DMS79 (cell line): ENCODE results near the gene PRUNE2.

Source experiments
- DNase-seq: peaks from one replicate; lab custom pipeline; 2025; lab: John Stamatoyannopoulos, UW

PRUNE2 gene

DNA sequence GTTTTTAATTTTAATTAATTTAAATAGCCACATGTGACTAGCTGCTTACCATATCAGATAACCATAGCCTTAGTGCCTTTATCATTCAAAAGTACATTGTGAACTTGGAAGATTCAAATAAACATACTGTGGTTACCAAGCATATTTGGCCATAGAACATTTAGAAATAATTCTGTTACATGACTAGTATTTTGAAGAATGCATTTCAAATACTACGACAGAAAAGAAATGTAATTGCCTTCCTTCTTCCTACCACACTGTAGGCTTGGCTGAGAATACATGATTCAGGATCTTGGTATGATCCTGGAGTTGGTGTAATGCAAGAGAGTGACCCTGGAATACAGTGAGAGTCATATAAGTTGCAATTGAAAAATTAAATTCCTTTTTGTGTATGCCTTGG is 251.3 kb downstream of the PRUNE2 start:
- no peak for DNase-seq

GRCh38 chr9:76654051-76654461 is 251.9 kb downstream of the PRUNE2 start:
- DNase-seq: no peak

GRCh38 chr9:76652894-76653293 is 253.0 kb downstream of the PRUNE2 start:
- DNase-seq: no peak

DNA sequence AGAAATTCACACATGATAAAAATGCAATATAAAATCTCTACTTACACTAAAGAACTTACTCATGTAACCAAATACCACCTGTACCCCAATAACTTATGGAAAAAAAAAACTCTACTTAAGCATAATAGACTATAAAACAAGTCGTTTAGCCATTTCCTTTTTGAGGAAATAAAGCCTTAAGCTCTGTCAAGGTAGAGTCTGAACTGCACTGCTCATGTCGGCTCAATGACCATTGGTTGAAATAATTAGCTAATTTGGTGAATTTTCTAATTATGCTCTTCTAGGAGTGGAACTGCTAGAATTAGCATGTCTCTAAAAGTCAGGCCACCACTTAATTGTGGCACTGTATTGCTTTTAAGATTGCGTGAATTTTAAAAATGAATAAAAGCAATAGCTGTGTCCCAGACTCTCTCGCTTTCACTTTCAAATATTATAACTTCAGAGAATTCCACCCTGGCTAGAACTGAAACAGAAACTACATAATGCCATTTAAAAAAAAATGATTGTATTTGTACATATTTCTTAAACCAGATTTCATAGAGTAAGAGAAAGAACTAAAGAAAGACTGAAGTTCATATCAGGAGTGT is 254.7 kb downstream of the PRUNE2 start:
- DNase-seq: no peak

DNA sequence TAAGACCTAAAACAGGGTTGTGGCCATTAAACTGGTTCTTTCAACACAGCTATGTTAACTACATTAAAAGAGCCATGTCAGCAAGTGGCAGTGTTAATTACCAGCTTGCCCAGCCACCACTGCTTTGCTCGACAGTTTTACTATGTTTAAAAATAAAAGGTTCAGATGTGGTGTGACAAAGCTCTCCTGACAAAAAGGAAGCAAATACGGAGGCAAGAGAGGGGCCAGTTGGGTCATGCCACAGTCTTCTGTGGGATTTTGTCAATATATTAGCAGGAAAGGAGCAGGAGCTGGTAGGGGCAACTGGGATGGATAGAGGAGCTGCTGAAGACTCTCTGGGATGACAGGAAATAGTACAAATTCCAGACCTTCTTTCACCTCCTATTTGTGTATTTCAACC is 255.2 kb downstream of the PRUNE2 start:
- DNase-seq: no peak

DNA sequence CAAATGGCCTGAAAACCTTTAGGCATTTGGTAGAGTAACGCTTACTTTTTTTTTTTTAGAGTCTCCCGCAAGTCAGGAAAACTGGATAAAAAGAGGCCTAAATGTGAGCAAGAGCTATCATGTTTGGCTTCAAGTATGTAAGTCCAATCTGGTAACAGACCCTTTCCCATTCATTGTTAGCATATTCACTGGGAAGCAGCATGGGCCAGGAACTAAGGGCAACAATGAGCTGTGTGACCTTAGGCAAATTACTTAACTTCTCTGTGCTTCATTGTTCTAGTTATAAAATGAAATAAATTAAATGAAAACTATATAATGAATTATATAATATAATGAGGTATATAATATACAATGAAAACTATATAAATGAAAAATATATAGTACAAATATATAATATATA is 256.0 kb downstream of the PRUNE2 start:
- no peak for DNase-seq

- no peak for DNase-seq
These were observed 259.7 kb downstream of the PRUNE2 start for GRCh38 chr9:76646249-76646648.

DNA sequence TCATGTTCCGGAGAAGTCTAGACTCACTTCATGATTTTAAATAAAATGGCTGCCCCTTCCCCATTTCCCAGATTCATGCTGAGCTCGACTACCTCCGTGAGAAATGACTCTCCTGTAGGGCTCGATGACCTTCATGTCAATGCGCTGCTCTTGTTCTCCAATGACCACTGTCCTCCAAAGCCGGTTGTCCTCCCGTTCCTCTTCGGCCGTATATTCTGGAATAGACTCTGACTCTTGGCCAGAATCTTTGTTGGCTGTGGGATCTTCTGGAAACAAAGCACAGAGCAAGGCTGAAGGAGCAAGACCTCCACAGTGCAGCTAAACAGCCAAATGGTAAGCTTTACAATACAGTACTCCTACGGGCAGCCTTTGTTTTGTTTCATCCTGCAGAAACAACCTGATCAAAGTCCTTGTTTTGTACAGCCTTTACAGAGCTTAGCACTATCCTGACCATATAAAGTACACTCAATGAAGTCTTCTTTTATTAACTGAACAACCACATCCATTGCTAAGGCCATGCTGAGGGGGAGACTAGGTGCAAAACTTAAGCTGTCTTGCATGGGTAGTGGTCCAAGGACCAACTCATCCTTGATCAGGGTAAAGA is 261.2 kb downstream of the PRUNE2 start:
- DNase-seq: no peak

- no peak for DNase-seq
These were observed 261.7 kb downstream of the PRUNE2 start for GRCh38 chr9:76644171-76644570.

- no peak for DNase-seq
These were observed 262.4 kb downstream of the PRUNE2 start for GRCh38 chr9:76643399-76644117.

- no peak for DNase-seq
These were observed 263.2 kb downstream of the PRUNE2 start for GRCh38 chr9:76642701-76643209.

GRCh38 chr9:76642074-76642473 is 263.8 kb downstream of the PRUNE2 start:
- no peak for DNase-seq

GRCh38 chr9:76638001-76638400 is 267.9 kb downstream of the PRUNE2 start:
- DNase-seq: peak; percentile 10

- DNase-seq: no peak
These were observed 268.5 kb downstream of the PRUNE2 start for GRCh38 chr9:76637416-76637815.

DNA sequence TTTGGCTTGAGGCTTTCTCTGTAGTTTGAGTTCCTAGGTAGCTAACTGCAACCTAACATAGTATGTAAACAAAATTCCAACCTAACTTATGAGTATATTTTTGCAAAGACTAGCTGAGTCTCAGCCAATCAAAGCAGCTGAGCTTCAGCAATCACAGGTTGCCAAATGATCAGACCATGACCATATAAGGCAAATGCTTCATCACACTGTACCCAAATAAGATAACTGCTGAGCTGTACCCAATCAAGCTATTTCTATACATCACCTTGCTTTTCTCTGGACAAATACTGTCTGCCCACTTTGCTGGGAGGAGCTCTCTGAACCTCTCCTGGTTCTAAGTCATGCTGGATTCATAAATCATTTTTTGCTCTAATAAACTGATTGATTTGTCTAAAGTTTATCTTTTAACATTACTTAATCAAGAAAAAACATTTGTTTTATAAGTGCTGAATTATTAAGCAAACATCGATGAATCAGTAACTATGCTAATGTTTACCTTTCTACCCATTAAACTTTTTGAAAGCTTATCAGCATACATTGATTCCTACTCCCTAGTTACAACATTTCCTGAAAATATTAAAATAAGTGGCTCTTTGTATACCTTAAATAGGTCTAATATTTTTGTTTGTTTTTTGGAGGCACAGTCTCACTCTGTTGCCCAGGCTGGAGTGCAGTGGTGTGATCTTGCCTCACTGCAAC is 271.4 kb downstream of the PRUNE2 start:
- no peak for DNase-seq

GRCh38 chr9:76630916-76631315 is 275.0 kb downstream of the PRUNE2 start:
- no peak for DNase-seq

- no peak for DNase-seq
These were observed 276.5 kb downstream of the PRUNE2 start for GRCh38 chr9:76629205-76629990.

- no peak for DNase-seq
These were observed 277.8 kb downstream of the PRUNE2 start for GRCh38 chr9:76628155-76628554.

DNA sequence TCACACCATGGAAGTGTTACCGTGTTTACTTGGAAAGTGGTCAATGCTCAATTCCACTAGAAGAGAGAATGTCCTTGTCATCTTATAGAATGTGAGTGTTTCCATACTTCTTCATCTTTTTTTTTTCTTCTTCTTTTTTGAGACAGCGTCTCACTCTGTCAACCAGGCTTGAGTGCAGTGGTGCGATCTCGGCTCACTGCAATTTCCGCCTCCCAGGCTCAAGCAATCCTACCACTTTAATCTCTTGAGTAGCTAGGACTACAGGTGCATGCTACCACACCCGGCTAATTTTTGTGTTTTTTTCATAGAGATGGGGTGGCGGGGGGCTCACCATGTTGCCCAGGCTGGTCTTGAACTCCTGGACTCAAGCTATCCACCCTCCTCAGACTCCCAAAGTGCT is 278.9 kb downstream of the PRUNE2 start:
- no peak for DNase-seq

DNA sequence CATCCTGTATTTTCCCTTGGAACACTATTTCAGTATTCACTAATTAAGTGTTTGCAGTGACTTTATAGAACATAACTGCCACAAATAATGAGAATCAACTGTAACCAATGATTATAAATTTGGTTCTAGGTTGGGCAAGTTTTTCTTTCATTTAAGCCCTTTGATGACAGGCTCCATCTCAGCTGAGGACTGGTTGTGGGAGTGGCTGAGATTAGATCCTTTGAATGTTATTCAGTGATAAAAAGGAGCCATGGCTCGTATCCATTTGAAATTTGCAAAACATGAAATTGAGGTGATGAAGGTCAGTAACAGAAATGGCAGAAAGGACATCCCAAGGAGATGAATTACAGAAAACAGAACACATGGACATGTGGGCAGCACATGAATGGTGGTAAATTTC is 279.8 kb downstream of the PRUNE2 start:
- DNase-seq: no peak

DNA sequence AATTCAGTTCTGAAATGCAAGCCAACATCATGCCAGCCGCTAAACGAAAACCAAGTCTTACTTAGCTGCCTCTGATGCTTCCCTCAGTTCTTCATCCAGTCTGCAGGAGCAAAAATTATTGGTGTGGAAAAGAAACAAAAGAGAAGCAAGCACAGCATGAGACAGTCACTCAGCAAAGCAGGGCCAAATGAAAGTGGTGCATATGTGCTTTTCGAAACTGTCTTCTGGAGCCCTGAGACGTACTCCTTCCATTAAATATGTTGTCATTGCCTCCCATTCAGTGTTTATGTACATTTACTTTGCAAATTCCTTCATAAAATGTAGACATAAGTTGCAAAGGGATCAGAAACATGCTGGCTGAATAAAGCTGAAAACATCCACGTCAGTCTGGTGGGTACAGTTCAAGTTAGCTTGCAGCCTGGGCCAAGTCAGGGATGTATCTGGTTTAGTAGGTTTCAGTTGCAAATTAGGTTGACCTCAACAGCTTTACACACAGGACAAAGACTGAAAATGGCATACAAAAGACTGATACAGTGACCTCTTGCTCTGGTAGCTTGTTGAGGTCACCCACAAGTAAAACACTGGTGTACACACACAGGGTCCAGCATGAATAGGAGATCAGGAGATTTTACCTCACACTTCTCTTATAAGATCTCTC is 281.4 kb downstream of the PRUNE2 start:
- no peak for DNase-seq
